ENCODE data around the gene ZNF536.

- TF ChIP-seq CTCF (conservative IDR thresholded peaks at IDR 0.05 in 1 of 2, IDR thresholded peaks at IDR 0.05 in 1 of 2; ENCODE audit: low read depth in 1 of 2, low read length in 2 of 2) (no peak), EZH2 (IDR thresholded peaks at IDR 0.05; ENCODE audit: low read length, missing control alignments) (no peak)
These were observed 226.5 kb downstream of the ZNF536 start for GRCh38 chr19:30598688-30599087.
